PC-3 (cell line): Measurements from ENCODE around the gene PTGES2.

ENCODE experiments used
- CTCF ChIP-seq: fragments of 300-600 bp; sonication (generic); conservative IDR thresholded peaks from 2 replicates; pipeline ENCODE4 v1.5.1; 2017; ENCODE audit warnings: antibody characterized with exemption, low read depth, mild to moderate bottlenecking, low read length
- EZH2 ChIP-seq: fragments of 300-600 bp; sonication (generic); IDR thresholded peaks from one replicate; pipeline ENCODE4 v1.6.1; 2017; ENCODE audit warnings: antibody characterized with exemption, mild to moderate bottlenecking, low read length; ENCODE audit not compliant: unreplicated experiment

- no peak for TF ChIP-seq CTCF
- TF ChIP-seq EZH2: no peak
Measured at GRCh38 chr9:128142061-128142460, 14.5 kb upstream of the PTGES2 start.
